Caco-2 (cell line): ENCODE results near the gene SLC25A34. TPM values are rescaled to one million over a fixed set of nuclear protein-coding genes. Genes with fewer than 3 reads are reported as not detected.

Source experiments
- BruUV-seq: library from RNA; stranded (reverse); fragments of 400-500 nt; replicated peaks from 2 replicates; lab custom pipeline; 2021; lab: Mats Ljungman, UMichigan
- CTCF ChIA-PET: fragments of 300-600 bp; sonication (Branson Sonifier 250); formaldehyde crosslinking; loops from one replicate; lab custom pipeline; 2022; ENCODE audit warnings: antibody characterized with exemption; lab: Charles Lee
- POLR2A ChIA-PET: fragments of 300-600 bp; sonication (Branson Sonifier 250); formaldehyde crosslinking; loops from one replicate; lab custom pipeline; 2022; ENCODE audit warnings: antibody characterized with exemption; lab: Charles Lee
- DNase-seq, 2 experiments: peaks; one replicate each; pipeline versions ENCODE4 v3.0.0 to v3.0.0-alpha.2; 2020 to 2022
- H3K27me3 ChIP-seq: replicated peaks from 2 replicates; pipeline ENCODE4 v1.6.0; 2011; ENCODE audit warnings: low read length; ENCODE audit not compliant: control insufficient read depth, insufficient read depth
- H3K36me3 ChIP-seq: 2 replicates; pipeline ENCODE4 v1.5.1; 2011; ENCODE audit warnings: low read length; ENCODE audit not compliant: control insufficient read depth, insufficient read depth
- H3K4me1 ChIP-seq: fragments of 250-450 bp; sonication (Bioruptor Pico); 2 replicates; pipeline ENCODE4 v1.5.1; 2020; ENCODE audit warnings: mild to moderate bottlenecking
- H3K4me3 ChIP-seq: 2 replicates; pipeline ENCODE4 v1.5.1; 2011; ENCODE audit warnings: low read depth, mild to moderate bottlenecking, control low read depth, low read length
- H3K9me3 ChIP-seq: fragments of 250-450 bp; sonication (Bioruptor Pico); 2 replicates; pipeline ENCODE4 v1.5.1; 2020; ENCODE audit warnings: mild to moderate bottlenecking, moderate library complexity
- H3K27ac Mint-ChIP-seq: one replicate; pipeline ENCODE4 v1.8.0; 2022; ENCODE audit warnings: mixed read lengths; ENCODE audit not compliant: unreplicated experiment
- H3K27me3 Mint-ChIP-seq: one replicate; pipeline ENCODE4 v1.8.0; 2022; ENCODE audit warnings: mixed read lengths; ENCODE audit not compliant: insufficient read depth, unreplicated experiment
- H3K36me3 Mint-ChIP-seq: one replicate; pipeline ENCODE4 v1.8.0; 2022; ENCODE audit warnings: mild to moderate bottlenecking, mixed read lengths; ENCODE audit not compliant: insufficient read depth, unreplicated experiment
- H3K4me1 Mint-ChIP-seq: one replicate; pipeline ENCODE4 v1.8.0; 2022; ENCODE audit warnings: low read depth, mixed read lengths; ENCODE audit not compliant: unreplicated experiment
- H3K4me3 Mint-ChIP-seq: one replicate; pipeline ENCODE4 v1.8.0; 2022; ENCODE audit warnings: mild to moderate bottlenecking, moderate library complexity, mixed read lengths; ENCODE audit not compliant: unreplicated experiment
- H3K9me3 Mint-ChIP-seq: one replicate; pipeline ENCODE4 v1.8.0; 2022; ENCODE audit warnings: mixed read lengths; ENCODE audit not compliant: unreplicated experiment
- CTCF ChIP-seq, 2 experiments: fragments of 200-600 bp in 1 of 2; IDR thresholded peaks; 1 replicate in 1 of 2; 2 replicates in 1 of 2; pipeline versions ENCODE4 v1.5.1 to v1.8.0; 2011 to 2022; ENCODE audit warnings: antibody characterized with exemption in 1 of 2, control low read depth in 1 of 2, inconsistent platforms in 1 of 2, low read depth in 1 of 2, low read length in 1 of 2, mild to moderate bottlenecking in 1 of 2, moderate library complexity in 1 of 2; ENCODE audit not compliant: insufficient read depth in 1 of 2, severe bottlenecking in 1 of 2, unreplicated experiment in 1 of 2
- intact Hi-C: fragments of 100-400 bp; cut with micrococcal nuclease; formaldehyde crosslinking; loops from one replicate; pipeline ENCODE4 v1.10.0; 2022; ENCODE audit not compliant: unreplicated experiment
- total RNA-seq: library from RNA; stranded (reverse); gene quantifications from 2 replicates; pipeline ENCODE4 v1.2.3, GENCODE V29; 2022

The SLC25A34 gene
- total RNA-seq, 1 experiment from 2014 or later = 1.1 TPM

GRCh38 chr1:15727021-15727420 lies 9.0 kb upstream of the SLC25A34 start:
- Mint-ChIP-seq H3K9me3 (no peaks in the 10 kb centered on the region), H3K27me3 (no peaks in the 10 kb centered on the region), H3K4me1 (peaks cover 6% of the 10 kb centered on the region), H3K36me3 (peaks cover 11% of the 10 kb centered on the region), H3K27ac (no peak overlapping the region), H3K4me3 (no peak overlapping the region)
- Histone ChIP-seq H3K4me1 (no peaks in the 10 kb centered on the region), H3K36me3 (no peaks in the 10 kb centered on the region; the same call in 1 of the 2 replicates), H3K4me3 (no peak overlapping the region), H3K27me3 (no peaks in the 10 kb centered on the region), H3K9me3 (no peaks in the 10 kb centered on the region)
- CTCF ChIA-PET = no interaction called here
- no peak for TF ChIP-seq CTCF (IDR thresholded peaks at IDR 0.05; ENCODE audit: insufficient read depth in 1 of 2, low read depth in 1 of 2, low read length in 1 of 2, severe bottlenecking in 1 of 2, unreplicated experiment in 1 of 2)
- DNase-seq = no peak
- POLR2A ChIA-PET = no interaction called here
- intact Hi-C loops = no loop called here
- no TSS peak for BruUV-seq

- POLR2A ChIA-PET = no interaction called here
Observed at GRCh38 chr1:15727424-15727823, 8.6 kb upstream of the SLC25A34 start.

GRCh38 chr1:15727866-15728534 lies 8.1 kb upstream of the SLC25A34 start:
- ChIA-PET CTCF (no interaction called here), POLR2A (no interaction called here)
- intact Hi-C loops = no loop called here
- no peak for TF ChIP-seq CTCF (IDR thresholded peaks at IDR 0.05; ENCODE audit: insufficient read depth in 1 of 2, low read depth in 1 of 2, low read length in 1 of 2, severe bottlenecking in 1 of 2, unreplicated experiment in 1 of 2)
- BruUV-seq = no TSS peak
- Mint-ChIP-seq H3K27me3 (no peaks in the 10 kb centered on the region), H3K27ac (no peak overlapping the region), H3K4me1 (peaks cover 6% of the 10 kb centered on the region), H3K9me3 (no peaks in the 10 kb centered on the region), H3K36me3 (peaks cover 19% of the 10 kb centered on the region), H3K4me3 (no peak overlapping the region)
- Histone ChIP-seq H3K36me3 (no peaks in the 10 kb centered on the region; the same call in 1 of the 2 replicates), H3K4me1 (no peaks in the 10 kb centered on the region), H3K4me3 (no peak overlapping the region), H3K27me3 (no peaks in the 10 kb centered on the region), H3K9me3 (no peaks in the 10 kb centered on the region)
- DNase-seq = no peak

More at GRCh38 chr1:15727424-15727823, 8.6 kb upstream of the SLC25A34 start:
- Mint-ChIP-seq H3K9me3 (no peaks in the 10 kb centered on the region), H3K27me3 (no peaks in the 10 kb centered on the region), H3K27ac (no peak overlapping the region), H3K36me3 (peaks cover 14% of the 10 kb centered on the region), H3K4me1 (peaks cover 6% of the 10 kb centered on the region), H3K4me3 (no peak overlapping the region)
- TF ChIP-seq CTCF (IDR thresholded peaks at IDR 0.05; ENCODE audit: insufficient read depth in 1 of 2, low read depth in 1 of 2, low read length in 1 of 2, severe bottlenecking in 1 of 2, unreplicated experiment in 1 of 2) = no peak
- H3K36me3 ChIP-seq = no peaks in the 10 kb centered on the region; the same call in 1 of the 2 replicates
- H3K4me1 ChIP-seq = no peaks in the 10 kb centered on the region
- H3K4me3 ChIP-seq = no peak overlapping the region
- CTCF ChIA-PET = no interaction called here
- H3K9me3 ChIP-seq = no peaks in the 10 kb centered on the region
- BruUV-seq = no TSS peak
- no peak for DNase-seq
- intact Hi-C loops = no loop called here
- H3K27me3 ChIP-seq = no peaks in the 10 kb centered on the region
